Activated CD4-positive, alpha-beta T cell treated with anti-CD3 and anti-CD28 coated beads, Interleukin-2, amount 10 ng/mL, durations not matched to agents 7 days and 5 days (primary cell): ENCODE results near the gene RRM2. TPM values are rescaled to one million over a fixed set of nuclear protein-coding genes. Genes with fewer than 3 reads are reported as not detected.

Experiments
- CTCF ChIA-PET: fragments of 350-600 bp; sonication (Branson Sonifier 250); formaldehyde crosslinking; loops from one replicate; lab custom pipeline; 2021; ENCODE audit warnings: antibody characterized with exemption; lab: Charles Lee
- POLR2A ChIA-PET: fragments of 350-600 bp; sonication (Branson Sonifier 250); formaldehyde crosslinking; loops from one replicate; lab custom pipeline; 2021; ENCODE audit warnings: antibody characterized with exemption; lab: Charles Lee
- DNase-seq: peaks from one replicate; pipeline ENCODE4 v3.0.0-alpha.2; 2020
- H3K27ac Mint-ChIP-seq: one replicate; pipeline ENCODE4 v1.8.0; 2021; ENCODE audit warnings: mild to moderate bottlenecking, moderate library complexity, mixed read lengths
- H3K27me3 Mint-ChIP-seq: one replicate; pipeline ENCODE4 v1.8.0; 2021; ENCODE audit warnings: mixed read lengths
- H3K36me3 Mint-ChIP-seq: one replicate; pipeline ENCODE4 v1.8.0; 2021; ENCODE audit warnings: low read depth, mixed read lengths
- H3K4me1 Mint-ChIP-seq: one replicate; pipeline ENCODE4 v1.8.0; 2021; ENCODE audit warnings: mixed read lengths
- H3K4me3 Mint-ChIP-seq: one replicate; pipeline ENCODE4 v1.8.0; 2021; ENCODE audit warnings: mild to moderate bottlenecking, moderate library complexity, mixed read lengths
- H3K9me3 Mint-ChIP-seq: one replicate; pipeline ENCODE4 v1.8.0; 2021; ENCODE audit warnings: mixed read lengths
- total RNA-seq, 2 experiments: library from RNA; stranded (reverse); gene quantifications; one replicate each; pipeline ENCODE4 v1.2.3, GENCODE V29; 2021

RRM2 gene
- total RNA-seq, 2 experiments from 2014 or later = 496 to 540 TPM

- Mint-ChIP-seq H3K4me1 (peaks cover 70% of the 10 kb centered on the region), H3K9me3 (no peaks in the 10 kb centered on the region), H3K36me3 (peaks cover 72% of the 10 kb centered on the region), H3K27me3 (no peaks in the 10 kb centered on the region), H3K4me3 (peak overlapping the region; percentile 88), H3K27ac (peak overlapping the region; percentile 88)
- DNase-seq = peak; percentile 81
- ChIA-PET CTCF (interaction anchor here (0.5 to 3.8 kb wide), 28 partner anchors 10 to 536 kb away, joined by 3 to 29 read pairs (median 4); partner anchors contain the start of genes HPCAL1 and ODC1), POLR2A (interaction anchor here (0.5 to 0.6 kb wide), 2 partner anchors 16 to 516 kb away, joined by 3 to 6 read pairs; no protein-coding TSS in a partner anchor)
These were observed 2.1 kb downstream of the RRM2 start for GRCh38 chr2:10124538-10125045.

GRCh38 chr2:10125842-10126631 lies 3.5 kb downstream of the RRM2 start:
- Mint-ChIP-seq H3K27me3 (no peaks in the 10 kb centered on the region), H3K4me3 (peak overlapping the region; percentile 88), H3K27ac (peak overlapping the region; percentile 88), H3K36me3 (peaks cover 82% of the 10 kb centered on the region), H3K9me3 (no peaks in the 10 kb centered on the region), H3K4me1 (peaks cover 73% of the 10 kb centered on the region)
- no peak for DNase-seq
- POLR2A ChIA-PET = interaction anchor here (0.6 kb wide), 1 partner anchor 691 kb away, joined by 8 read pairs; no protein-coding TSS in a partner anchor
- CTCF ChIA-PET = interaction anchor here (0.8 to 3.8 kb wide), 9 partner anchors 8 to 309 kb away, joined by 3 to 29 read pairs (median 7); no protein-coding TSS in a partner anchor

GRCh38 chr2:10126632-10127026 lies 4.1 kb downstream of the RRM2 start:
- no peaks in the 10 kb centered on the region for H3K9me3 Mint-ChIP-seq
- peaks cover 81% of the 10 kb centered on the region for H3K36me3 Mint-ChIP-seq
- H3K27ac Mint-ChIP-seq = peak overlapping the region; percentile 69
- peak overlapping the region; percentile 88 for H3K4me3 Mint-ChIP-seq
- POLR2A ChIA-PET = interaction anchor here (0.6 kb wide), 1 partner anchor 177 kb away, joined by 4 read pairs; no protein-coding TSS in a partner anchor
- CTCF ChIA-PET = interaction anchor here (3.5 to 3.8 kb wide), 3 partner anchors 282 to 308 kb away, joined by 10 to 29 read pairs (median 22); no protein-coding TSS in a partner anchor
- no peaks in the 10 kb centered on the region for H3K27me3 Mint-ChIP-seq
- no peak for DNase-seq
- peaks cover 73% of the 10 kb centered on the region for H3K4me1 Mint-ChIP-seq

GRCh38 chr2:10128420-10128819 lies 5.9 kb downstream of the RRM2 start:
- Mint-ChIP-seq H3K36me3 (peaks cover 88% of the 10 kb centered on the region), H3K27ac (peak overlapping the region; percentile 55), H3K4me1 (peaks cover 80% of the 10 kb centered on the region), H3K27me3 (no peaks in the 10 kb centered on the region), H3K9me3 (no peaks in the 10 kb centered on the region), H3K4me3 (peak overlapping the region; percentile 57)
- POLR2A ChIA-PET = no interaction called here
- no peak for DNase-seq
- CTCF ChIA-PET = interaction anchor here (0.8 to 2.8 kb wide), 3 partner anchors 281 to 764 kb away, joined by 5 to 15 read pairs (median 8); no protein-coding TSS in a partner anchor

GRCh38 chr2:10129490-10129889 lies 7.0 kb downstream of the RRM2 start:
- H3K27ac Mint-ChIP-seq = peak overlapping the region; percentile 55
- peaks cover 81% of the 10 kb centered on the region for H3K36me3 Mint-ChIP-seq
- CTCF ChIA-PET = interaction anchor here (0.6 to 2.8 kb wide), 5 partner anchors 278 to 649 kb away, joined by 3 to 15 read pairs (median 3); no protein-coding TSS in a partner anchor
- POLR2A ChIA-PET = no interaction called here
- peak overlapping the region; percentile 57 for H3K4me3 Mint-ChIP-seq
- H3K9me3 Mint-ChIP-seq = no peaks in the 10 kb centered on the region
- no peak for DNase-seq
- peaks cover 76% of the 10 kb centered on the region for H3K4me1 Mint-ChIP-seq
- no peaks in the 10 kb centered on the region for H3K27me3 Mint-ChIP-seq

GRCh38 chr2:10132043-10132575 lies 9.6 kb downstream of the RRM2 start:
- Mint-ChIP-seq H3K36me3 (peaks cover 76% of the 10 kb centered on the region), H3K4me3 (no peak overlapping the region), H3K27me3 (no peaks in the 10 kb centered on the region), H3K4me1 (peaks cover 56% of the 10 kb centered on the region), H3K27ac (peak overlapping the region; percentile 73), H3K9me3 (no peaks in the 10 kb centered on the region)
- no peak for DNase-seq
- POLR2A ChIA-PET = interaction anchor here (1.8 kb wide), 1 partner anchor 303 kb away, joined by 4 read pairs; no protein-coding TSS in a partner anchor
- CTCF ChIA-PET = interaction anchor here (0.8 to 1.3 kb wide), 4 partner anchors 9 to 306 kb away, joined by 3 read pairs; no protein-coding TSS in a partner anchor

- Mint-ChIP-seq H3K4me3 (no peak overlapping the region), H3K4me1 (peaks cover 56% of the 10 kb centered on the region), H3K36me3 (peaks cover 72% of the 10 kb centered on the region), H3K27me3 (no peaks in the 10 kb centered on the region), H3K9me3 (no peaks in the 10 kb centered on the region), H3K27ac (peak overlapping the region; percentile 68)
- ChIA-PET CTCF (interaction anchor here (0.8 to 2.9 kb wide), 2 partner anchors 7 to 306 kb away, joined by 3 to 17 read pairs; no protein-coding TSS in a partner anchor), POLR2A (no interaction called here)
- no peak for DNase-seq
These were observed 10.1 kb downstream of the RRM2 start for GRCh38 chr2:10132596-10132995.

- H3K4me3 Mint-ChIP-seq = no peak overlapping the region
- H3K27ac Mint-ChIP-seq = peak overlapping the region; percentile 26
- peaks cover 51% of the 10 kb centered on the region for H3K4me1 Mint-ChIP-seq
- no peak for DNase-seq
- no peaks in the 10 kb centered on the region for H3K9me3 Mint-ChIP-seq
- no peaks in the 10 kb centered on the region for H3K27me3 Mint-ChIP-seq
- ChIA-PET POLR2A (interaction anchor here (0.9 kb wide), 1 partner anchor 9 kb away, joined by 3 read pairs; no protein-coding TSS in a partner anchor), CTCF (interaction anchor here (0.6 to 2.9 kb wide), 3 partner anchors 8 to 1188 kb away, joined by 3 to 17 read pairs (median 3); no protein-coding TSS in a partner anchor)
- H3K36me3 Mint-ChIP-seq = peaks cover 70% of the 10 kb centered on the region
These were observed 10.6 kb downstream of the RRM2 start for GRCh38 chr2:10132996-10133647.

- no peak overlapping the region for H3K4me3 Mint-ChIP-seq
- H3K4me1 Mint-ChIP-seq = peaks cover 48% of the 10 kb centered on the region
- CTCF ChIA-PET = interaction anchor here (1.0 to 2.9 kb wide), 4 partner anchors 10 to 299 kb away, joined by 3 to 17 read pairs (median 3); no protein-coding TSS in a partner anchor
- H3K36me3 Mint-ChIP-seq = peaks cover 57% of the 10 kb centered on the region
- DNase-seq = no peak
- no peaks in the 10 kb centered on the region for H3K9me3 Mint-ChIP-seq
- H3K27me3 Mint-ChIP-seq = no peaks in the 10 kb centered on the region
- peak overlapping the region; percentile 27 for H3K27ac Mint-ChIP-seq
- POLR2A ChIA-PET = interaction anchor here (0.6 kb wide), 1 partner anchor 272 kb away, joined by 3 read pairs; no protein-coding TSS in a partner anchor
These were observed 13.0 kb downstream of the RRM2 start for GRCh38 chr2:10135296-10136089.

GRCh38 chr2:10136101-10136934 lies 13.8 kb downstream of the RRM2 start:
- H3K4me3 Mint-ChIP-seq = no peak overlapping the region
- H3K4me1 Mint-ChIP-seq = peaks cover 48% of the 10 kb centered on the region
- H3K9me3 Mint-ChIP-seq = no peaks in the 10 kb centered on the region
- peak overlapping the region; percentile 41 for H3K27ac Mint-ChIP-seq
- ChIA-PET POLR2A (interaction anchor here (0.6 kb wide), 1 partner anchor 271 kb away, joined by 3 read pairs; no protein-coding TSS in a partner anchor), CTCF (interaction anchor here (0.5 to 1.1 kb wide), 3 partner anchors 26 to 396 kb away, joined by 3 to 5 read pairs (median 3); no protein-coding TSS in a partner anchor)
- no peak for DNase-seq
- H3K27me3 Mint-ChIP-seq = no peaks in the 10 kb centered on the region
- peaks cover 53% of the 10 kb centered on the region for H3K36me3 Mint-ChIP-seq
